SK-N-SH (cell line): ENCODE measurements around the gene GNS. TPM values are rescaled to one million over a fixed set of nuclear protein-coding genes. Genes with fewer than 3 reads are reported as not detected.

Experiments
- CTCF ChIA-PET: fragments of 300-600, 350-600 bp; formaldehyde crosslinking; extraction: SDS; loops from one replicate; lab custom pipeline; 2021; lab: Yijun Ruan, JAX
- POLR2A ChIA-PET: fragments of 350-600 bp; sonication (Branson Sonifier 250); formaldehyde crosslinking; extraction: SDS; loops from one replicate; lab custom pipeline; 2020; ENCODE audit warnings: antibody characterized with exemption, inconsistent platforms; lab: Yijun Ruan, JAX
- DNase-seq: peaks from one replicate; pipeline ENCODE4 v3.0.0; 2012
- H2AFZ ChIP-seq: fragments of 200-600 bp; sonication (generic); 2 replicates; pipeline ENCODE4 v1.8.1; 2016; ENCODE audit warnings: antibody characterized with exemption, mild to moderate bottlenecking, low read depth
- H3F3A ChIP-seq: fragments of 200-600 bp; sonication (generic); replicated peaks from 2 replicates; pipeline ENCODE3; 2016; ENCODE audit warnings: antibody characterized with exemption, mild to moderate bottlenecking; ENCODE audit not compliant: insufficient read depth
- H3K27ac ChIP-seq, 2 experiments: fragments of 200-500 bp in 1 of 2; fragments of 200-600 bp in 1 of 2; sonication (Bioruptor generic) in 1 of 2; sonication (generic), shearing (Covaris generic) in 1 of 2; 2 replicates each; pipeline versions ENCODE4 v1.5.1 to v1.6.1; 2014 to 2016; ENCODE audit warnings: low read depth in 2 of 2, inconsistent platforms in 1 of 2, low read length in 1 of 2, mild to moderate bottlenecking in 1 of 2, mixed read lengths in 1 of 2
- H3K27me3 ChIP-seq: fragments of 200-600 bp; sonication (generic), shearing (Covaris generic); 2 replicates; pipeline ENCODE4 v1.6.1; 2016; ENCODE audit warnings: mixed run types; ENCODE audit not compliant: insufficient read depth
- H3K36me3 ChIP-seq, 2 experiments: fragments of 200-500 bp in 1 of 2; fragments of 200-600 bp in 1 of 2; sonication (Bioruptor generic) in 1 of 2; sonication (generic) in 1 of 2; replicated peaks in 1 of 2; 2 replicates each; pipeline versions ENCODE3 to v1.5.1; 2014 to 2016; ENCODE audit warnings: low read length in 1 of 2, mild to moderate bottlenecking in 1 of 2; ENCODE audit not compliant: insufficient read depth in 2 of 2, control insufficient read depth in 1 of 2
- H3K4me1 ChIP-seq, 2 experiments: fragments of 200-500 bp in 1 of 2; fragments of 200-600 bp in 1 of 2; sonication (Bioruptor generic) in 1 of 2; sonication (generic), shearing (Covaris generic) in 1 of 2; 2 replicates each; pipeline versions ENCODE4 v1.5.1 to v1.6.1; 2014 to 2016; ENCODE audit warnings: low read depth in 1 of 2, low read length in 1 of 2, mixed run types in 1 of 2; ENCODE audit not compliant: insufficient read depth in 2 of 2, control insufficient read depth in 1 of 2
- H3K4me2 ChIP-seq: fragments of 200-600 bp; sonication (generic), shearing (Covaris generic); 2 replicates; pipeline ENCODE4 v1.6.1; 2017; ENCODE audit warnings: mixed run types
- H3K4me3 ChIP-seq, 2 experiments: fragments of 200-500 bp in 1 of 2; fragments of 200-600 bp in 1 of 2; sonication (Bioruptor generic) in 1 of 2; sonication (generic), shearing (Covaris generic) in 1 of 2; 2 replicates each; pipeline versions ENCODE4 v1.5.1 to v1.8.1; 2014 to 2016; ENCODE audit warnings: low read depth in 2 of 2, inconsistent platforms in 1 of 2, low read length in 1 of 2, mild to moderate bottlenecking in 1 of 2, mixed read lengths in 1 of 2, moderate library complexity in 1 of 2
- H3K79me2 ChIP-seq: fragments of 200-600 bp; sonication (generic); 2 replicates; pipeline ENCODE4 v1.8.1; 2017; ENCODE audit warnings: mild to moderate bottlenecking; ENCODE audit not compliant: insufficient read depth
- H3K9ac ChIP-seq: fragments of 200-600 bp; sonication (generic); 2 replicates; pipeline ENCODE4 v1.6.1; 2017; ENCODE audit warnings: mixed run types
- H3K9me2 ChIP-seq: fragments of 200-600 bp; sonication (generic); 2 replicates; pipeline ENCODE4 v1.6.1; 2017; ENCODE audit warnings: mixed run types
- H3K9me3 ChIP-seq: fragments of 200-600 bp; sonication (generic); 2 replicates; pipeline ENCODE4 v1.6.1; 2017; ENCODE audit warnings: mixed run types, mild to moderate bottlenecking, moderate library complexity
- H4K20me1 ChIP-seq: fragments of 200-600 bp; sonication (generic); 2 replicates; pipeline ENCODE4 v1.6.1; 2017; ENCODE audit warnings: mild to moderate bottlenecking, mixed run types; ENCODE audit not compliant: insufficient read depth
- EZH2phosphoT487 ChIP-seq: fragments of 200-600 bp; sonication (generic); IDR thresholded peaks from 2 replicates; pipeline ENCODE4 v1.6.1; 2017; ENCODE audit warnings: low read depth, mixed run types, mild to moderate bottlenecking, antibody characterized with exemption, moderate library complexity, borderline replicate concordance
- FOSL2 ChIP-seq: IDR thresholded peaks from 2 replicates; pipeline ENCODE4 v1.4.0; 2012; ENCODE audit warnings: low read depth, mild to moderate bottlenecking, moderate library complexity, borderline replicate concordance
- FOXM1 ChIP-seq: IDR thresholded peaks from 2 replicates; pipeline ENCODE4 v1.4.0; 2012; ENCODE audit warnings: low read depth, mild to moderate bottlenecking
- GATA2 ChIP-seq: sonication (generic); formaldehyde crosslinking; IDR thresholded peaks from 2 replicates; pipeline ENCODE4 v1.5.0; 2020; ENCODE audit warnings: mild to moderate bottlenecking, missing genetic modification reagents
- IRF3 ChIP-seq: fragments of 150-350 bp; IDR thresholded peaks from 2 replicates; pipeline ENCODE4 v1.6.1; 2016; ENCODE audit warnings: mild to moderate bottlenecking, low read depth, low read length
- MAX ChIP-seq: IDR thresholded peaks from 2 replicates; pipeline ENCODE4 v1.4.0; 2012; ENCODE audit warnings: low read depth
- MXI1 ChIP-seq: IDR thresholded peaks from 2 replicates; pipeline ENCODE4 v1.6.1; 2012; ENCODE audit warnings: mild to moderate bottlenecking, low read depth, low read length, improper control_type of control experiment
- NFIC ChIP-seq: IDR thresholded peaks from 2 replicates; pipeline ENCODE4 v1.4.0; 2012; ENCODE audit warnings: borderline replicate concordance
- NRF1 ChIP-seq: IDR thresholded peaks from 2 replicates; pipeline ENCODE4 v1.6.1; 2012; ENCODE audit warnings: low read depth, mild to moderate bottlenecking, low read length
- RCOR1 ChIP-seq: fragments of 150-350 bp; IDR thresholded peaks from 2 replicates; pipeline ENCODE4 v1.6.1; 2017; ENCODE audit warnings: antibody characterized with exemption, low read length
- REST ChIP-seq: IDR thresholded peaks from 2 replicates; pipeline ENCODE4 v1.6.1; 2012; ENCODE audit warnings: mild to moderate bottlenecking, low read depth, low read length, moderate library complexity
- RFX5 ChIP-seq: IDR thresholded peaks from 2 replicates; pipeline ENCODE4 v1.6.1; 2012; ENCODE audit warnings: mild to moderate bottlenecking, improper control_type of control experiment, low read length
- RXRA ChIP-seq: IDR thresholded peaks from 2 replicates; pipeline ENCODE4 v1.4.0; 2012; ENCODE audit warnings: low read depth, mild to moderate bottlenecking, borderline replicate concordance
- SMC3 ChIP-seq: IDR thresholded peaks from 2 replicates; pipeline ENCODE4 v1.6.1; 2012; ENCODE audit warnings: low read depth, low read length, improper control_type of control experiment
- TAF1 ChIP-seq: IDR thresholded peaks from 2 replicates; pipeline ENCODE4 v1.6.1; 2012; ENCODE audit warnings: low read depth, mild to moderate bottlenecking, low read length, moderate library complexity, borderline replicate concordance
- USF2 ChIP-seq: fragments of 150-350 bp; IDR thresholded peaks from 2 replicates; pipeline ENCODE4 v1.6.1; 2017; ENCODE audit warnings: antibody characterized with exemption, low read length, low read depth, borderline replicate concordance
- YY1 ChIP-seq: IDR thresholded peaks from 2 replicates; pipeline ENCODE4 v1.4.0; 2012; ENCODE audit warnings: low read depth, mild to moderate bottlenecking
- ZBTB33 ChIP-seq: IDR thresholded peaks from 2 replicates; pipeline ENCODE4 v1.4.0; 2012; ENCODE audit warnings: low read depth, borderline replicate concordance
- WGBS: methylation state at CpG from one replicate; pipeline ENCODE4 v1.1.6; 2017; ENCODE audit warnings: low lambda C conversion rate; 5-methylcytosine and 5-hydroxymethylcytosine counted together
- polyA plus RNA-seq, 3 experiments: library from polyadenylated mRNA; depleted of rRNA; stranded (reverse); fragments of >200 nt; gene quantifications; 2 replicates each; pipeline ENCODE4 v1.2.3, GENCODE V29; 2012

Gene GNS
- polyA plus RNA-seq, 1 of the 3 experiments (the other 2 are of a cell fraction) = 74.8 TPM

GRCh38 chr12:64716371-64716770 lies 42.8 kb downstream of the GNS start:
- H3K9ac ChIP-seq = no peak overlapping the region
- H3K9me3 ChIP-seq = no peaks in the 10 kb centered on the region
- H4K20me1 ChIP-seq = no peaks in the 10 kb centered on the region
- H2AFZ ChIP-seq = no peak overlapping the region
- no peaks in the 10 kb centered on the region for H3K27me3 ChIP-seq
- H3K79me2 ChIP-seq = no peaks in the 10 kb centered on the region
- no peaks in the 10 kb centered on the region for H3F3A ChIP-seq
- no peaks in the 10 kb centered on the region; a peak in 1 of 4 replicates for H3K4me1 ChIP-seq
- WGBS = 91% methylated on average over 4 of the region's 4 CpGs
- ChIA-PET CTCF (interaction anchor here (1.0 to 1.6 kb wide), 3 partner anchors 13 to 167 kb away, joined by 3 to 6 read pairs (median 4); no protein-coding TSS in a partner anchor), POLR2A (interaction anchor here (0.7 kb wide), 1 partner anchor 30 kb away, joined by 3 read pairs; no protein-coding TSS in a partner anchor)
- no peak for DNase-seq
- no peak overlapping the region for H3K4me2 ChIP-seq
- TF ChIP-seq RCOR1 (no peak), USF2 (no peak), SMC3 (no peak), FOSL2 (no peak), EZH2phosphoT487 (no peak), YY1 (no peak), IRF3 (no peak), ZBTB33 (no peak), NFIC (no peak)
- H3K27ac ChIP-seq = no peak overlapping the region
- peaks cover 53 to 64% of the 10 kb centered on the region in 2 experiments for H3K36me3 ChIP-seq
- no peak overlapping the region for H3K4me3 ChIP-seq
- no peaks in the 10 kb centered on the region for H3K9me2 ChIP-seq

- Histone ChIP-seq H3K27me3 (no peaks in the 10 kb centered on the region), H3K79me2 (no peaks in the 10 kb centered on the region), H3K9me3 (no peaks in the 10 kb centered on the region), H3K4me2 (no peak overlapping the region), H3K9ac (no peak overlapping the region), H3K9me2 (no peaks in the 10 kb centered on the region), H3K4me3 (no peak overlapping the region), H2AFZ (no peak overlapping the region), H3K4me1 (no peaks in the 10 kb centered on the region), H3K27ac (no peak overlapping the region), H4K20me1 (no peaks in the 10 kb centered on the region), H3K36me3 (peaks cover 36 to 46% of the 10 kb centered on the region in 2 experiments), H3F3A (no peaks in the 10 kb centered on the region)
- 97% methylated on average over 5 of the region's 5 CpGs for WGBS
- no peak for DNase-seq
- CTCF ChIA-PET = interaction anchor here (2.7 kb wide), 1 partner anchor 17 kb away, joined by 12 read pairs; no protein-coding TSS in a partner anchor
- POLR2A ChIA-PET = no interaction called here
- TF ChIP-seq GATA2 (CRISPR knock-in tag) = no peak
- no peak for TF ChIP-seq MAX
- no peak for TF ChIP-seq IRF3
- TF ChIP-seq FOXM1 = no peak
- TF ChIP-seq YY1 = no peak
- no peak for TF ChIP-seq NRF1
- TF ChIP-seq RXRA = no peak
- no peak for TF ChIP-seq TAF1
- no peak for TF ChIP-seq MXI1
- no peak for TF ChIP-seq RFX5
- no peak for TF ChIP-seq REST
Measured at GRCh38 chr12:64714551-64714968, 44.6 kb downstream of the GNS start.
